BLaER1 treated with 17β-estradiol and CSF1 and Interleukin-3, amounts not matched to agents 10 nM and 100 nM (cell line): ENCODE measurements around the gene SSX1.
"Not testable (repeated sequence)": the region's sequence is repeated elsewhere in the genome, so short reads cannot be mapped to it uniquely, and the experiment has no call there.

Source experiments
- H3K27ac ChIP-seq, 11 experiments: shearing (Covaris generic); formaldehyde crosslinking; 2 replicates each; pipeline ENCODE4 v1.8.1; 2022
- H3K27me3 ChIP-seq, 11 experiments: shearing (Covaris generic); formaldehyde crosslinking; 2 replicates each; pipeline ENCODE4 v1.8.1; 2022
- H3K36me3 ChIP-seq, 11 experiments: shearing (Covaris generic); formaldehyde crosslinking; 2 replicates each; pipeline ENCODE4 v1.8.1; 2022
- H3K4me1 ChIP-seq, 10 experiments: shearing (Covaris generic); formaldehyde crosslinking; 2 replicates each; pipeline ENCODE4 v1.8.1; 2022
- H3K4me2 ChIP-seq, 11 experiments: shearing (Covaris generic); formaldehyde crosslinking; 2 replicates each; pipeline ENCODE4 v1.8.1; 2022
- H3K4me3 ChIP-seq, 10 experiments: shearing (Covaris generic); formaldehyde crosslinking; 2 replicates each; pipeline ENCODE4 v1.8.1; 2022
- H3K9ac ChIP-seq, 11 experiments: shearing (Covaris generic); formaldehyde crosslinking; 2 replicates each; pipeline ENCODE4 v1.8.1; 2022
- H3K9me3 ChIP-seq, 11 experiments: shearing (Covaris generic); formaldehyde crosslinking; replicated peaks in 1 of 11; 2 replicates each; pipeline ENCODE4 v1.8.1; 2022
- H4K20me1 ChIP-seq, 11 experiments: shearing (Covaris generic); formaldehyde crosslinking; 2 replicates each; pipeline ENCODE4 v1.8.1; 2022
- Cebpa-rat ChIP-seq, 11 experiments: shearing (Covaris generic); IDR thresholded peaks; 2 replicates each; pipeline ENCODE4 v1.8.1; 2022

SSX1 gene

GRCh38 chrX:48255062-48255796 is at the start of gene SSX1:
Gene SSX1, plus strand, starts transcription at chrX:48255392. Its CDS starts 1,850 bp downstream, at chrX:48257242.
- H3K36me3 ChIP-seq, H3K9ac ChIP-seq: not testable (repeated sequence)

GRCh38 chrX:48214341-48214740 is 40.9 kb upstream of the SSX1 start:
- peak overlapping the region in 9 of 11 experiments; percentile 30 to 60 (median 47); a peak in 18 of 22 replicates for H3K4me2 ChIP-seq
- H3K4me3 ChIP-seq, H4K20me1 ChIP-seq, H3K36me3 ChIP-seq, H3K9ac ChIP-seq: not testable (repeated sequence)
- H3K27me3 ChIP-seq, result peaks cover 43 to 94% (median 80%) of the 10 kb centered on the region in 11 experiments
- peaks cover 4 to 21% (median 10%) of the 10 kb centered on the region in 11 experiments; a peak in 19 of 22 replicates for H3K9me3 ChIP-seq
- peaks cover 0 to 48% (median 31%) of the 10 kb centered on the region in 10 experiments; a peak in 16 of 20 replicates for H3K4me1 ChIP-seq
- peak overlapping the region in 4 of 11 experiments; percentile 39 to 68 (median 58); a peak in 5 of 22 replicates for H3K27ac ChIP-seq

More at GRCh38 chrX:48255062-48255796, at the start of gene SSX1:
- H4K20me1 ChIP-seq, H3K4me1 ChIP-seq, H3K27ac ChIP-seq, H3K4me3 ChIP-seq, H3K4me2 ChIP-seq: not testable (repeated sequence)
- peaks cover 18 to 76% (median 54%) of the 10 kb centered on the region in 11 experiments; a peak in 20 of 22 replicates for H3K27me3 ChIP-seq
- peaks cover 0 to 14% (median 11%) of the 10 kb centered on the region in 11 experiments; a peak in 11 of 22 replicates for H3K9me3 ChIP-seq

GRCh38 chrX:48224196-48224595 is 31.0 kb upstream of the SSX1 start:
- Histone ChIP-seq H3K27me3 (peaks cover 14 to 60% (median 51%) of the 10 kb centered on the region in 11 experiments; a peak in 20 of 22 replicates), H3K9me3 (peaks cover 19 to 40% (median 29%) of the 10 kb centered on the region in 11 experiments)
- H3K4me2 ChIP-seq, H3K9ac ChIP-seq, H4K20me1 ChIP-seq, H3K4me3 ChIP-seq, H3K36me3 ChIP-seq, H3K4me1 ChIP-seq, H3K27ac ChIP-seq: not testable (repeated sequence)

GRCh38 chrX:48252945-48253344 is 2.2 kb upstream of the SSX1 start:
- not testable (repeated sequence) for H3K4me2 ChIP-seq, H3K27ac ChIP-seq, H4K20me1 ChIP-seq, H3K9ac ChIP-seq, H3K36me3 ChIP-seq, H3K4me1 ChIP-seq, H3K4me3 ChIP-seq
- peaks cover 0 to 14% (median 11%) of the 10 kb centered on the region in 11 experiments; a peak in 11 of 22 replicates for H3K9me3 ChIP-seq
- peaks cover 13 to 81% (median 63%) of the 10 kb centered on the region in 11 experiments; a peak in 20 of 22 replicates for H3K27me3 ChIP-seq

GRCh38 chrX:48274365-48274764 is 19.2 kb downstream of the SSX1 start:
- H3K4me2 ChIP-seq, H3K27ac ChIP-seq, H3K9ac ChIP-seq, H3K4me3 ChIP-seq, H4K20me1 ChIP-seq, H3K36me3 ChIP-seq, H3K4me1 ChIP-seq: not testable (repeated sequence)
- H3K27me3 ChIP-seq, result peaks cover 45 to 94% (median 89%) of the 10 kb centered on the region in 11 experiments
- H3K9me3 ChIP-seq, result peaks cover 0 to 11% (median 0%) of the 10 kb centered on the region in 11 experiments; a peak in 5 of 22 replicates

- peak in 3 of 11 experiments; percentile 28 to 64 (median 59); a peak in 3 of 22 replicates for TF ChIP-seq Cebpa-rat (IDR thresholded peaks at IDR 0.05)
- H3K27ac ChIP-seq, result no peak overlapping the region
- peaks cover 0 to 4% (median 0%) of the 10 kb centered on the region in 11 experiments; a peak in 2 of 22 replicates for H4K20me1 ChIP-seq
- no peak overlapping the region for H3K9ac ChIP-seq
- H3K4me1 ChIP-seq, result no peaks in the 10 kb centered on the region
- H3K9me3 ChIP-seq, result peaks cover 0 to 12% (median 4%) of the 10 kb centered on the region in 11 experiments; a peak in 6 of 22 replicates
- H3K27me3 ChIP-seq, result peaks cover 21 to 87% (median 68%) of the 10 kb centered on the region in 11 experiments
- no peak overlapping the region for H3K4me3 ChIP-seq
- H3K36me3 ChIP-seq, result no peaks in the 10 kb centered on the region
- H3K4me2 ChIP-seq, result no peak overlapping the region
These were observed 23.8 kb downstream of the SSX1 start for GRCh38 chrX:48278958-48279357.

GRCh38 chrX:48280729-48281128 is 25.5 kb downstream of the SSX1 start:
- H3K9ac ChIP-seq, H3K27ac ChIP-seq, H3K4me3 ChIP-seq, H3K4me2 ChIP-seq, H3K36me3 ChIP-seq, H4K20me1 ChIP-seq, H3K4me1 ChIP-seq: not testable (repeated sequence)
- peaks cover 0 to 12% (median 4%) of the 10 kb centered on the region in 11 experiments; a peak in 6 of 22 replicates for H3K9me3 ChIP-seq
- H3K27me3 ChIP-seq, result peaks cover 15 to 82% (median 60%) of the 10 kb centered on the region in 11 experiments

GRCh38 chrX:48306175-48306574 is 51.0 kb downstream of the SSX1 start:
- Histone ChIP-seq H3K9ac (no peak overlapping the region), H3K4me1 (peaks cover 0 to 3% (median 0%) of the 10 kb centered on the region in 10 experiments; a peak in 1 of 20 replicates), H3K27me3 (peaks cover 23 to 77% (median 68%) of the 10 kb centered on the region in 11 experiments), H4K20me1 (no peaks in the 10 kb centered on the region), H3K9me3 (peaks cover 0 to 17% (median 7%) of the 10 kb centered on the region in 11 experiments; a peak in 7 of 22 replicates), H3K27ac (no peak overlapping the region), H3K4me2 (no peak overlapping the region), H3K4me3 (no peak overlapping the region), H3K36me3 (no peaks in the 10 kb centered on the region)
- peak in 1 of 11 experiments; percentile 38; a peak in 1 of 22 replicates for TF ChIP-seq Cebpa-rat (IDR thresholded peaks at IDR 0.05)

- not testable (repeated sequence) for H3K27ac ChIP-seq, H3K4me1 ChIP-seq, H3K9ac ChIP-seq, H3K9me3 ChIP-seq, H3K4me2 ChIP-seq, H3K4me3 ChIP-seq, H4K20me1 ChIP-seq, H3K36me3 ChIP-seq
- peaks cover 52 to 92% (median 84%) of the 10 kb centered on the region in 11 experiments; a peak in 21 of 22 replicates for H3K27me3 ChIP-seq
These were observed 58.8 kb downstream of the SSX1 start for GRCh38 chrX:48313996-48314395.
